ENCODE results near the gene POLR3GL.

Gene POLR3GL

GRCh38 chr1:145987926-145988325, 23.4 kb downstream of the POLR3GL start:
- intact Hi-C loops (cut with DNase I), result no loop called here

GRCh38 chr1:145988773-145989172, 24.3 kb downstream of the POLR3GL start:
- no peak for DNase-seq
- intact Hi-C loops (cut with DNase I), result no loop called here

More at GRCh38 chr1:145987926-145988325, 23.4 kb downstream of the POLR3GL start:
- DNase-seq, result no peak

DNA sequence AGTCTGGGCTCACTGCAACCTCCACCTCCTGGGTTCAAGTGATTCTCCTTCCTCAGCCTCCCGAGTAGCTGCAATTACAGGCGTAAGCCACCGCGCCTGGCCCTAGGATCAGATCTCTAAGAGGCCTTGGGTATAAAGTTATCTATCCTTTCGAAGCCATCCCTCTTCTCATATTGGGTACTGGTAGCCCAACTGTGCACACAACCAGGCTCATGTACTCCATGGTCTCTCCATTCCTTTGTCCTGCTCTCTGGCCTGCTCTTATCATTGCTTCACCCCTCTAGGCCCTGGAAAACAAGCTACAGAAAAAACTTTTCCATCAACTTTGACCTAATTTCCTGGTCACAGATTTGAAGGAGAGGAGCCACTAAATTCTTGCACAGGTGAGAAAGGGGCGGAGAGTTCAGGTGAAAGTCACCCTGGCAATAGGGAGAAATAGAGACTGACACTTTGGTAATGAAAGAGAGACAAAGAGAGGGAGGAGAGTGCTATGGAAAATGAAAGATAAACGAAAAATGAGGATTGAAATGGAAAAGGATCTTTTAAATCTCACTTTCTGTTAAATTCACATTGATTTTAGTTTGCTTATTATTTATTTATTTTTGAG, 25.9 kb downstream of the POLR3GL start:
- no peak for DNase-seq
- intact Hi-C loops (cut with DNase I), result no loop called here

GRCh38 chr1:145991735-145992412, 27.4 kb downstream of the POLR3GL start:
- no peak for DNase-seq
- intact Hi-C loops (cut with DNase I), result no loop called here

DNA sequence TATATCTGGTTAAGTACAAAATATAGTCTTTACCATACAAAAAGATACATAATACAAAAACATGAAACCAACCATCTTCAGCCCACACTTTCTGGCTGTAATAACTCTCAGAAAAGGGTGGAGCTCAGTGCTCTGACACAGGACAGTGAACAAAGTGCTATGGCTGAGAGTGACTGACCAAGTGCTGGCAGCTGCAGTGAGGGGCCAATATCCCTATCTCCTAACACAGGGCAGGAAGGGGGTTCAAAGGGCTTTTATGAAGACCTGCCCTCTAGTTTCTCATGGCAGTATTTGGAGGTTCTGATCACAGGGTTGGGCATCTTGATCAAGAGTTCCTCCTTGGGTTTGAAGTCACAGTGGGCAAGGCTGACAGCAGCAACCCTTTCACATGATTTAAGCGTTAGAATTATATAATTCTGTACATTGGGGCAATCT, 28.0 kb downstream of the POLR3GL start:
- no peak for DNase-seq

GRCh38 chr1:145992958-145993617, 28.6 kb downstream of the POLR3GL start:
- no peak for DNase-seq
- intact Hi-C loops (cut with DNase I), result no loop called here

More for the DNA sequence above, 28.0 kb downstream of the POLR3GL start:
- intact Hi-C loops (cut with DNase I), result no loop called here

DNA sequence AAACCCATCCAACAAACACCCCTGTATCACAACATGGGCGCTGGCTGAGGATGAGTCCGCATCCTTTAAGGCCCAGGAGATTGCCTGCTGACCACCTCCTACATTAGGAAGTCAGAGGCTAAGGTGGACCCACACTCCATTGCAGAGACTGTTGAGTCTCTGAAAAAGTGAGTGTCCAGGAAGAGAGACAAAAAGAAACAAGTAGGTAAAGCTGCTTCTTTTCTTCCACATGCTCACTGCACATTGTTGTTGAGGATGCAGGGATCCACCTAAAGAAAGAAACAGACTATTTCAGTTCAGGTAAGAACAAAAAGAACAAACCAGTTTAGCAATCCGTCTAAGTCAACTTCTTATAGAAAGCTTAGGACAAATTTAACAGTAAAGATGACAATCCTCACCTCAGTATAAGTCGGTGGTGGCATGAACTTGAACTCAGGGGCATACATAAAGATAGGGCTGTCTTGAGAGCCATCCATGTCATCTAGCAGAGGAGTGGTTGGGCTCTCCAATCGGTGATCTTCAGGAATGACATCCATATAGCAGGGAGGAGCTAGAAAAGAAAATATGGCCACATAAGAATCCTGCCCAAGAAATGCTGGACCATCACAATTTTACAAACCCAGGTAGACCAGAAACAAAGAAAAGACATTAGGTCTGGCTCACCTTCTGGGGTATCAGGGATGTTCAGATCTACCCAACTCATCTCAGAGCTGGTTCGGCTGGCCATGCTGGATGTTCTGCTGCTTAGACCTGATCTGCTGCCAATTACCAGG, 29.3 kb downstream of the POLR3GL start:
- intact Hi-C loops (cut with DNase I), result no loop called here
- no peak for DNase-seq

DNA sequence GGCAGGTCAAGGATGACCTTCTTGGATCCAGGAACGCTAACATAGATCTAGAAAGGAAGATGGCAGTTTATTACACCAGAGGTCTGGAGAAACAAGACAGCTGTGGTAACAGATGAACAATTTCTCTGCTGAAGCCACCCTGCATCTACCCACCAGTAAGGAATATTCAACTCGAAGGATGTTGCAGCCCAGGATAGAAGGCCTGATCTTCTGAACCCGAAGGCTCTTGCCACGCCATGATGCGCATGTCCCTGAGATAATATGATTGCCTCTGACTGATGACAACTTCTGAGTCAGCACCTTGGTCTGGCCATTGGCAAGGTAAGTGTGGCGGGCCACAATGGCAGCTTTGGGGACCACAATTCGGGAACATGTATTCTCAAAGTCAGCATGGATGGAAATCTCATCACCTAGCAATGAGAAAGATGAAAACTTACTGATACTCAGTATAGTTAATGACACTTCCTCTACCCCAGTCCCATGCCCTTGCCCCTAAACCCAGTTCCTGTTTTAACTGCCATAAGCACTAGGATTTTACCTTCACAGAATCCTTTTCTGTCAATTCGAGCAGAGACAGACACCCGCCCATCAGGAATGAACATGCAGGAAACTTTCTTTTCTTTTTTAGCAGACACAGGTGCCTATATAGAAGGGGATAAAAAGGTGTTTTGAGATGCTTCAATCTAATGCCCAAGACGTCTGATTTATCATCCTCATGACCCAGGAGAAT, 30.1 kb downstream of the POLR3GL start:
- intact Hi-C loops (cut with DNase I), result no loop called here

GRCh38 chr1:145995148-145995881, 30.8 kb downstream of the POLR3GL start:
- DNase-seq, result no peak
- intact Hi-C loops (cut with DNase I), result no loop called here

More for the DNA sequence above, 30.1 kb downstream of the POLR3GL start:
- DNase-seq, result no peak

- DNase-seq, result no peak
- intact Hi-C loops (cut with DNase I), result loop anchor here (1.0 kb wide), 1 partner anchor 17 kb away; no protein-coding TSS in a partner anchor
Observed at GRCh38 chr1:145995964-145996432, 31.5 kb downstream of the POLR3GL start.

- DNase-seq, result peak; percentile 98 to 100 (median 100)
- intact Hi-C loops (cut with DNase I), result loop anchor here (1.0 kb wide), 1 partner anchor 17 kb away; no protein-coding TSS in a partner anchor
Observed at GRCh38 chr1:145996433-145997015, 32.0 kb downstream of the POLR3GL start, which contains the start of gene TXNIP. Gene TXNIP (minus strand): TSS chr1:145996579. CDS start chr1:145996266, 313 bp downstream.

GRCh38 chr1:145997016-145997717, 32.7 kb downstream of the POLR3GL start:
- peak in 1 of 10 donors; percentile 25 for DNase-seq
- intact Hi-C loops (cut with DNase I), result no loop called here

DNA sequence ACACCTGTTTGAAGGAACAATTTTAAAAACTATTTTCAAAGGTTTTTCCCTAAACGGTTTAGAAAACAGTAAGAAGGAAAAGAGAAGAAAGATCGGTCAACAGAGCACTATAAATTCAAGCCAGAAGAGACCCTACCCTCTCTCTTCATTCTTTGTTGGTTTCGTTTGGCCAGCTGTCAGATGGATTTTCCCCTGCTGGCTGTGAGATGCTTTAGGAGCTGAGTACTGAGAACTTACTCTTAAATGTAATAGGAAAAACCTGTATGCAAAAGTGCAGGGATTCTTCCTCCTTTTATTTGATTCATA, 33.2 kb downstream of the POLR3GL start:
- intact Hi-C loops (cut with DNase I), result no loop called here
- DNase-seq, result no peak

- DNase-seq, result no peak
- intact Hi-C loops (cut with DNase I), result no loop called here
Observed at GRCh38 chr1:145999321-146000024, 35.0 kb downstream of the POLR3GL start.

- no peak for DNase-seq
- intact Hi-C loops (cut with DNase I), result no loop called here
Observed at GRCh38 chr1:146001709-146002108, 37.2 kb downstream of the POLR3GL start.

- intact Hi-C loops (cut with DNase I), result loop anchor here (1.0 kb wide), 1 partner anchor 30 kb away; no protein-coding TSS in a partner anchor
- no peak for DNase-seq
Observed at GRCh38 chr1:146007489-146008133, 43.1 kb downstream of the POLR3GL start.

DNA sequence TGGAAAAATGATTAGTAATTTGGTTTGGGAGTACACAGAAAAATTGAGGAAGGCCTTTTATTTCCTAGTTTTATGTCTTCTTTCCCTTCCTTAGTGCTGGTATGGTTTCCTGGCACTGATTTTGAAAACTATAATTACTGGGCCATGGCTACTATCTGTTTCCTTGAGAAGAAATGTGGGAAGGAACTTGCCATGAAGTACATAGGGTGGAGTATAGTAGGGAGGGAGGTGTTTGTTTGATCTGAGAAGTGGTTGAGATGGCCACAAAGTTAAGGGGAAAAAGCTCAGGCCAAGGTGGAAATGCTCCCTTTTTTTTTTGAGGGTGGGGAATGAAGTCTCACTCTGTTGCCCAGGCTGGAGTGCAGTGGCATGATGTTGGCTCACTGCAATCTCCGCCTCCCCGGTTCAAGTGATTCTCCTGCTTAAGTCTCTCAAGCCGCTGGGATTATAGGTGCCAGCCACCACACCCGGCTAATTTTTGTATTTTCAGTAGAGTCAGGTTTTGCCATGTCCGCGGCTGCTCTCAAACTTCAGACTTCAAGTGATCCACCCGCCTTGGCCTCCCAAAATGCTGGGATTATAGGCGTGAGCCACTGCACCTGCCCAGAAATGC, 45.7 kb downstream of the POLR3GL start:
- no peak for DNase-seq
- intact Hi-C loops (cut with DNase I), result no loop called here

All from posterior cingulate gyrus (tissue), 11 donors.